Measurements from ENCODE around the gene RNASE8.
A peak's percentile ranks its signal among the peaks of the same experiment; 100 is the strongest.

RNASE8 gene

DNA sequence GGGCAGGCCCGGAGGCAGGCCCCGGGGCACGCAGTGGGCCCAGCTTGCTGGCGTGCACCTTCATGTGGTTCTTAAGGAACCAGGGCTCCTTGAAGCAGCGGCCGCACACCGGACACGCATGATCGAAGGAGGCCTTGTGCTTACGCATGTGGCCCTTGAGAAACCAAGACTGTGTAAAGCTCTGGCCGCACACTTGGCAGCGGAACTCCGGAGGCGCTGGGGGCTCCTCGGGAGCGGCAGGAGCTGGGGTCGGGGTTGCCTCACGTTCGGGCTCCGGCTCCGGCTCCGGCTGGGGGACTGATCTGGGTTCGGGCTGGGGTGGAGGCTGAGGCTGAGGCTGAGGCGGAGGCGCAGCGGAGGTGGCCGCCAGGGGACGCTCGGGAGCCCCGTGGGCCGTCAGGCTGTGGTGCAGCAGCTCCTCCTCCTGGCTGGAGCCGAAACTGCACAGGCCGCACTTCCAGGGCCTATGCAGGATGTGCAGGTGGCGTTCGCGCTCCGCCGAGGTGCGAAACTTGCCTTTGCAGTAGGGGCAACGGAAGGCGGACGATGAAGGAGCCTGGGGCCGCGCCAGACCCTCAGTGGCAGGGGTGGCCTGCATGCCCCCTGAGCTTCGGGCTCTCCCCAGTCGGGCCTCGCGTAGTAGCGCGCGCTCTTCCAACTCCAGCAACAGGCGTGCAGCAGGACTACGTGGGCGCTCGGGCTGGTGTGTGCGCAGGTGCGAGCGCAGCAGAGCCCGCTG lies 34.8 kb downstream of the RNASE8 start:
- Histone ChIP-seq H3K9me2 (replicated peaks; ENCODE audit: control insufficient read depth, low read length) (no peaks in the 10 kb centered on the region), H3K9me3 (ENCODE audit: control insufficient read depth, insufficient read depth, low read length) (no peaks in the 10 kb centered on the region), H3K4me3 (ENCODE audit: low read length) (no peak overlapping the region), H3F3A (ENCODE audit: control insufficient read depth, insufficient read depth) (peaks cover 13% of the 10 kb centered on the region), H3K79me2 (ENCODE audit: control insufficient read depth, low read length) (no peaks in the 10 kb centered on the region), H3K4me1 (ENCODE audit: control insufficient read depth, low read length) (peaks cover 23% of the 10 kb centered on the region), H3K4me2 (ENCODE audit: low read length) (no peak overlapping the region), H3K27me3 (ENCODE audit: control insufficient read depth, low read length) (no peaks in the 10 kb centered on the region), H4K20me1 (ENCODE audit: control insufficient read depth, insufficient read depth, low read depth, low read length) (peaks cover 7% of the 10 kb centered on the region; the same call in 1 of the 2 replicates), H3K36me3 (ENCODE audit: control insufficient read depth, low read length) (peaks cover 3% of the 10 kb centered on the region; the same call in 1 of the 2 replicates), H3K27ac (ENCODE audit: low read depth, low read length) (no peak overlapping the region)
- TF ChIP-seq EZH2phosphoT487 (IDR thresholded peaks at IDR 0.05; ENCODE audit: borderline replicate concordance, low read length) (no peak), CTCF (IDR thresholded peaks at IDR 0.05; ENCODE audit: low read depth, low read length, poor library complexity, severe bottlenecking) (peak; percentile 100)

DNA sequence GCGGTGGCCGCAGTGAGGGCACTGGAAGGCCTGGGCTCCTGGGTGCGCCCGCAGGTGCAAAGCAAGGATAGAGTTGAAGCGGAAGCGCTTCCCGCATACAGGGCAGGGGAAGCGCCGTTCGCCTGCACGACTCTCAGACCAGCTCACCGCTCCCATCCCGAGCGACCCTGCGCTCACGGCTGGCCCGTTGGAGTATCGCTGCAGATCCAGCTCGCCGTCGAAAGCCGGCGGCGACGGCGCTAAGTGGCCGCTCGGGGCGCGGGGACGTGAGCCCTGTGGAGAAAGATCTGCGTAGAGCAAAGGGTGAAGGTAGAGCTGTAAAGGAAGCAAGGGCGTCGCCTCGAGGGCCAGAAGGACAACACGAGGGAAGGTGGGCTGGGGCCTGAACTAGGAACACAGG lies 35.4 kb downstream of the RNASE8 start:
- Histone ChIP-seq H3K9me2 (replicated peaks; ENCODE audit: control insufficient read depth, low read length) (no peaks in the 10 kb centered on the region), H3F3A (ENCODE audit: control insufficient read depth, insufficient read depth) (peaks cover 13% of the 10 kb centered on the region), H3K36me3 (ENCODE audit: control insufficient read depth, low read length) (peaks cover 3% of the 10 kb centered on the region; the same call in 1 of the 2 replicates), H4K20me1 (ENCODE audit: control insufficient read depth, insufficient read depth, low read depth, low read length) (peaks cover 7% of the 10 kb centered on the region; the same call in 1 of the 2 replicates), H3K79me2 (ENCODE audit: control insufficient read depth, low read length) (no peaks in the 10 kb centered on the region), H3K9me3 (ENCODE audit: control insufficient read depth, insufficient read depth, low read length) (no peaks in the 10 kb centered on the region), H3K27me3 (ENCODE audit: control insufficient read depth, low read length) (no peaks in the 10 kb centered on the region), H3K4me1 (ENCODE audit: control insufficient read depth, low read length) (peaks cover 22% of the 10 kb centered on the region), H3K4me3 (ENCODE audit: low read length) (no peak overlapping the region), H3K4me2 (ENCODE audit: low read length) (no peak overlapping the region), H3K27ac (ENCODE audit: low read depth, low read length) (no peak overlapping the region)
- TF ChIP-seq EZH2phosphoT487 (IDR thresholded peaks at IDR 0.05; ENCODE audit: borderline replicate concordance, low read length) = no peak
- TF ChIP-seq CTCF (IDR thresholded peaks at IDR 0.05; ENCODE audit: low read depth, low read length, poor library complexity, severe bottlenecking) = no peak

DNA sequence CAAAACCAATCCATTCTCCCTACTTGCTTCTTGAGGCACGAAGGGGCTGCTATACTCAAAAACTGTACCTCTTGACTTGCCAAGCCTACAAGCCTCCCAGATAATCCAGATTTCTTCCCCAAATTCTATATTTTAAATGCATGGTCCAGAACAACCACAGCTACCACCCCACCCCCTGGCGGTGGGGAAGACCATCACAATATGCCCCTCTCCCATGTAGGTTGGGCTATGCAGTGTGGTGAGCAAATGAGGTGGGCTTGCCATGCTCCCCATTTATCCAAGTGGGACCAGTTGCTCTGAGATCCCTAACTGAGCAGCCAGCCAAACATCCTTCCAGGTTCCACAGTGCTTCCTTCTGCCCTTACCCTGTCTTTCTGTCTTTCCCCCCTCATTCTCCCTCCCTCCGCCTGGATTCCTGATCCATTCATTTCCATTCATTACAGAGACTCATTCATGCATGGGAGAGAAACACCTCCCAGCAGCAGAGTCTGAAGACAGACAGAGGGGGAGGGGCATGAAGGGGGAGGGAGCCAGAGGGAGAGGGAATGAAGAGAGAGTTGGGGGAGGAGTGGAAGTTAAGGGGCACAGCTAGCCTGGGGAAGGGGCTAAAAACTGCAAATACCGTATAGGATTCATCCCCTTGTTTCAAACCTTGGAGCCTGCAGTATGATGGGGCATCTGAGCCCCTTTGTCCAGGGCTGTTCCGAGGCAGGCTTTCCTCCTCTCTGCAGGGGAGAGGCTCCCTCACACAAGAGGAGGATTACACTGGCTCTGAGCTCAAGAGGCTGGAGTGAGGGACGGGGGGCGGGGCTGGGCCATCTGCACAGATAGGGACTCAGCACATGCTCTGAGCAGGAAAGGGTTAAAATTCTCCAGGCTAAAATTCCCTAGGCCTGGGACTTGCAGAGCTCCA lies 36.4 kb downstream of the RNASE8 start:
- no peak overlapping the region for H3K4me2 ChIP-seq (ENCODE audit: low read length)
- no peak overlapping the region for H3K4me3 ChIP-seq (ENCODE audit: low read length)
- H3K9me2 ChIP-seq (replicated peaks; ENCODE audit: control insufficient read depth, low read length) = no peaks in the 10 kb centered on the region
- peaks cover 4% of the 10 kb centered on the region; the same call in 1 of the 2 replicates for H3K27me3 ChIP-seq (ENCODE audit: control insufficient read depth, low read length)
- H3K79me2 ChIP-seq (ENCODE audit: control insufficient read depth, low read length) = no peaks in the 10 kb centered on the region
- H3F3A ChIP-seq (ENCODE audit: control insufficient read depth, insufficient read depth) = peaks cover 13% of the 10 kb centered on the region
- H3K36me3 ChIP-seq (ENCODE audit: control insufficient read depth, low read length) = peaks cover 3% of the 10 kb centered on the region; the same call in 1 of the 2 replicates
- H3K4me1 ChIP-seq (ENCODE audit: control insufficient read depth, low read length) = peaks cover 27% of the 10 kb centered on the region
- H4K20me1 ChIP-seq (ENCODE audit: control insufficient read depth, insufficient read depth, low read depth, low read length) = peaks cover 7% of the 10 kb centered on the region; the same call in 1 of the 2 replicates
- TF ChIP-seq CTCF (IDR thresholded peaks at IDR 0.05; ENCODE audit: low read depth, low read length, poor library complexity, severe bottlenecking) (no peak), EZH2phosphoT487 (IDR thresholded peaks at IDR 0.05; ENCODE audit: borderline replicate concordance, low read length) (no peak)
- no peak overlapping the region for H3K27ac ChIP-seq (ENCODE audit: low read depth, low read length)
- H3K9me3 ChIP-seq (ENCODE audit: control insufficient read depth, insufficient read depth, low read length) = no peaks in the 10 kb centered on the region

All from DOHH2 (cell line).